A673 (cell line): Measurements from ENCODE around the gene LRP1B.

Source experiments
- CTCF ChIP-seq: fragments of 300-800, 200-600 bp; sonication (generic); conservative IDR thresholded peaks from 2 replicates; pipeline ENCODE4 v1.5.1; 2017; ENCODE audit warnings: low read depth, mild to moderate bottlenecking, antibody characterized with exemption, low read length, moderate library complexity, mixed read lengths
- EZH2 ChIP-seq: fragments of 200-600 bp; sonication (generic); IDR thresholded peaks from 2 replicates; pipeline ENCODE4 v1.6.1; 2017; ENCODE audit warnings: borderline replicate concordance, low read depth, mild to moderate bottlenecking, mixed read lengths, antibody characterized with exemption, low read length; ENCODE audit not compliant: poor library complexity, severe bottlenecking

GRCh38 chr2:140422759-140423158 is 1708.1 kb downstream of the LRP1B start:
- TF ChIP-seq CTCF (no peak), EZH2 (no peak)
